Measurements from ENCODE around the gene MAMSTR.
"Not testable (repeated sequence)": the region's sequence is repeated elsewhere in the genome, so short reads cannot be mapped to it uniquely, and the experiment has no call there.

The MAMSTR gene

GRCh38 chr19:48683349-48683748 lies 36.2 kb downstream of the MAMSTR start:
- TF ChIP-seq ZSCAN4 (tag by site-specific recombination; IDR thresholded peaks at IDR 0.05): no peak
- no peak for TF ChIP-seq KLF16 (tag by site-specific recombination; IDR thresholded peaks at IDR 0.05)
- TF ChIP-seq GLIS2 (tag by site-specific recombination; IDR thresholded peaks at IDR 0.05): no peak
- no peak for TF ChIP-seq ZNF76 (tag by site-specific recombination; IDR thresholded peaks at IDR 0.05; ENCODE audit: borderline replicate concordance, low read depth)
- TF ChIP-seq ZNF624 (tag by site-specific recombination; IDR thresholded peaks at IDR 0.05): no peak
- CTCF ChIA-PET: interaction anchor here (0.5 to 0.7 kb wide), 2 partner anchors 9 to 196 kb away, joined by 3 read pairs; no protein-coding TSS in a partner anchor
- Histone ChIP-seq H3K9me3 (ENCODE audit: control insufficient read depth, insufficient read depth, low read depth, low read length) (no peaks in the 10 kb centered on the region), H3K4me1 (ENCODE audit: control insufficient read depth, insufficient read depth, low read length) (no peaks in the 10 kb centered on the region; the same call in 1 of the 2 replicates), H3K36me3 (ENCODE audit: control insufficient read depth in 2 of 2, insufficient read depth in 1 of 2, low read length in 2 of 2) (no peaks in the 10 kb centered on the region), H3K27ac (ENCODE audit: extremely low read depth, low read depth, low read length) (no peak overlapping the region), H3K4me3 (ENCODE audit: low read depth, low read length) (no peak overlapping the region)
- POLR2A ChIA-PET: interaction anchor here (1.1 kb wide), 1 partner anchor 7 kb away, joined by 4 read pairs; no protein-coding TSS in a partner anchor

DNA sequence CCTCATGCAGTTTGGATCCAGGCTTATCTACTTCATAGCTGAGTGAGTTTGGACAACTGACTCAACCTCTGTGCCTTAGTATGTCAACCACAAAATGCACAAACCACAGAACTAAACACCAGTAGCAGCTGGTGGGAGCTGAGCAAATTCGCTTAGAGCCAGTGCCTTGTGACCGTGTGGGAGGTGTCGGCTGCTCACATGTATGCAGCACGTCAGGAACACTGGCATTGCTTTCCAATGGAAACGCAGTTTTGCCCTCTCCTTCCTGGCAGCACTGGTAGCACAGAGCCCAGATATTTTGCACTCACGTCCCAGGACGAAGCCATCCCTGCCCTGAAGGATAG lies 38.4 kb downstream of the MAMSTR start:
- no peak overlapping the region for H3K27ac ChIP-seq (ENCODE audit: extremely low read depth, low read depth, low read length)
- H3K4me3 ChIP-seq (ENCODE audit: low read depth, low read length): no peak overlapping the region
- H3K36me3 ChIP-seq (ENCODE audit: control insufficient read depth in 2 of 2, insufficient read depth in 1 of 2, low read length in 2 of 2): no peaks in the 10 kb centered on the region
- POLR2A ChIA-PET: no interaction called here
- TF ChIP-seq YY2 (tag by site-specific recombination; IDR thresholded peaks at IDR 0.05) (no peak), EGR2 (tag by site-specific recombination; IDR thresholded peaks at IDR 0.05; ENCODE audit: low read depth) (0 out of 2 replicates have a peak, but pooled peaks have one; percentile 31), ZFHX2 (tag by site-specific recombination; conservative IDR thresholded peaks at IDR 0.05) (peak; percentile 64), ZNF660 (tag by site-specific recombination; IDR thresholded peaks at IDR 0.05) (no peak), SETDB1 (IDR thresholded peaks at IDR 0.05; ENCODE audit: insufficient read length, low read length) (no peak), ZNF501 (tag by site-specific recombination; IDR thresholded peaks at IDR 0.05) (no peak), ZNF623 (tag by site-specific recombination; IDR thresholded peaks at IDR 0.05) (no peak), SCRT2 (tag by site-specific recombination; IDR thresholded peaks at IDR 0.05) (no peak), ZNF394 (tag by site-specific recombination; IDR thresholded peaks at IDR 0.05; ENCODE audit: borderline replicate concordance) (no peak), ZNF391 (tag by site-specific recombination; IDR thresholded peaks at IDR 0.05; ENCODE audit: borderline replicate concordance, low read depth) (no peak), KLF16 (tag by site-specific recombination; IDR thresholded peaks at IDR 0.05) (no peak), ZNF112 (tag by site-specific recombination; IDR thresholded peaks at IDR 0.05) (no peak), SCRT1 (tag by site-specific recombination; IDR thresholded peaks at IDR 0.05; ENCODE audit: borderline replicate concordance) (no peak)
- H3K4me1 ChIP-seq (ENCODE audit: control insufficient read depth, insufficient read depth, low read length): no peaks in the 10 kb centered on the region; the same call in 1 of the 2 replicates
- CTCF ChIA-PET: no interaction called here
- H3K9me3 ChIP-seq (ENCODE audit: control insufficient read depth, insufficient read depth, low read depth, low read length): no peaks in the 10 kb centered on the region

- CTCF ChIA-PET: no interaction called here
- no peaks in the 10 kb centered on the region for H3K9me3 ChIP-seq (ENCODE audit: control insufficient read depth, insufficient read depth, low read depth, low read length)
- POLR2A ChIA-PET: no interaction called here
- H3K4me1 ChIP-seq (ENCODE audit: control insufficient read depth, insufficient read depth, low read length): no peaks in the 10 kb centered on the region; the same call in 1 of the 2 replicates
- H3K4me3 ChIP-seq (ENCODE audit: low read depth, low read length): no peak overlapping the region
- TF ChIP-seq ZNF19 (tag by site-specific recombination; IDR thresholded peaks at IDR 0.05; ENCODE audit: low read depth) (no peak), KLF7 (tag by site-specific recombination; IDR thresholded peaks at IDR 0.05; ENCODE audit: borderline replicate concordance) (no peak), ZNF133 (tag by site-specific recombination; IDR thresholded peaks at IDR 0.05) (no peak), ZNF302 (tag by site-specific recombination; IDR thresholded peaks at IDR 0.05; ENCODE audit: low read depth) (no peak)
- H3K27ac ChIP-seq (ENCODE audit: extremely low read depth, low read depth, low read length): no peak overlapping the region
- H3K36me3 ChIP-seq (ENCODE audit: control insufficient read depth in 2 of 2, insufficient read depth in 1 of 2, low read length in 2 of 2): no peaks in the 10 kb centered on the region
Measured at GRCh38 chr19:48680436-48681126, 38.9 kb downstream of the MAMSTR start.

DNA sequence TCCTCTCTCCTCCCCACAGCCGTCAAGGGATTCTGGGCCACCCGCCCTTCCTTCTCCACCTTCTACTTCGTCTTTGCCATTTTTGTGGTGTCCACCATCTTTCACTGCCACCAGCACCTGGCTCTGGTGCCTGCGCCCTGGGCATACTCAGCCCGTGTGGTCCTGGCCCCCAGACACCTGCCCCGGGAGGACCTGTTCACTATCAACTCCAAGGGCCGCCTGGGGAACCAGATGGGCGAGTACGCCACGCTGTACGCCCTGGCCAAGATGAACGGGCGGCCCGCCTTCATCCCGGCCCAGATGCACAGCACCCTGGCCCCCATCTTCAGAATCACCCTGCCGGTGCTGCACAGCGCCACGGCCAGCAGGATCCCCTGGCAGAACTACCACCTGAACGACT lies 39.5 kb downstream of the MAMSTR start:
- POLR2A ChIA-PET; H3K4me3 ChIP-seq (ENCODE audit: low read depth, low read length); H3K27ac ChIP-seq (ENCODE audit: extremely low read depth, low read depth, low read length); H3K9me3 ChIP-seq (ENCODE audit: control insufficient read depth, insufficient read depth, low read depth, low read length); H3K36me3 ChIP-seq (ENCODE audit: control insufficient read depth in 2 of 2, insufficient read depth in 1 of 2, low read length in 2 of 2); H3K4me1 ChIP-seq (ENCODE audit: control insufficient read depth, insufficient read depth, low read length); CTCF ChIA-PET: not testable (repeated sequence)
